AG04450 (cell line): ENCODE results near the gene INSC. TPM values are rescaled to one million over a fixed set of nuclear protein-coding genes. Genes with fewer than 3 reads are reported as not detected.

Experiments used
- CTCF ChIA-PET: fragments of 300-600, 350-600 bp; formaldehyde crosslinking; extraction: SDS; loops from one replicate; lab custom pipeline; 2022; ENCODE audit warnings: antibody characterized with exemption, inconsistent platforms; lab: Charles Lee
- POLR2A ChIA-PET: fragments of 350-600 bp; formaldehyde crosslinking; extraction: SDS; loops from one replicate; lab custom pipeline; 2021; ENCODE audit warnings: antibody characterized with exemption, inconsistent platforms; lab: Yijun Ruan, JAX
- DNase-seq: peaks from one replicate; pipeline ENCODE4 v3.0.0-alpha.2; 2011; ENCODE audit warnings: low read depth, low spot score
- H3K27ac ChIP-seq: one replicate; pipeline ENCODE4 v1.5.1; 2012; ENCODE audit warnings: low read depth, low read length, control low read depth
- H3K27me3 ChIP-seq: one replicate; pipeline ENCODE4 v1.6.0; 2012; ENCODE audit warnings: low read length; ENCODE audit not compliant: control insufficient read depth, insufficient read depth
- H3K4me3 ChIP-seq: 2 replicates; pipeline ENCODE4 v1.5.1; 2011; ENCODE audit warnings: mild to moderate bottlenecking, low read depth, low read length, control low read depth
- H3K9me3 ChIP-seq: 2 replicates; pipeline ENCODE4 v1.5.1; 2012; ENCODE audit warnings: low read length; ENCODE audit not compliant: control insufficient read depth, insufficient read depth
- CTCF ChIP-seq: IDR thresholded peaks from 2 replicates; pipeline ENCODE4 v1.5.1; 2011; ENCODE audit warnings: low read depth, low read length, control low read depth, inconsistent platforms
- polyA plus RNA-seq: library from polyadenylated mRNA; depleted of rRNA; stranded (reverse); fragments of >200 nt; gene quantifications from 2 replicates; pipeline ENCODE4 v1.2.3, GENCODE V29; 2011

INSC gene
- polyA plus RNA-seq, 1 experiment = 0.53 TPM

- no peak for TF ChIP-seq CTCF
- Histone ChIP-seq H3K27me3 (no peaks in the 10 kb centered on the region), H3K9me3 (no peaks in the 10 kb centered on the region), H3K27ac (no peak overlapping the region), H3K4me3 (no peak overlapping the region)
- POLR2A ChIA-PET = no interaction called here
- no peak for DNase-seq
- CTCF ChIA-PET = interaction anchor here (0.6 to 3.7 kb wide), 5 partner anchors 12 to 289 kb away, joined by 3 to 18 read pairs (median 3); no protein-coding TSS in a partner anchor
These were observed 83.0 kb downstream of the INSC start for GRCh38 chr11:15197696-15198095.

GRCh38 chr11:15198284-15198683, 83.6 kb downstream of the INSC start:
- TF ChIP-seq CTCF = no peak
- DNase-seq = no peak
- POLR2A ChIA-PET = no interaction called here
- CTCF ChIA-PET = interaction anchor here (1.4 to 3.7 kb wide), 2 partner anchors 10 to 96 kb away, joined by 4 to 18 read pairs; no protein-coding TSS in a partner anchor
- H3K27ac ChIP-seq = no peak overlapping the region
- H3K27me3 ChIP-seq = no peaks in the 10 kb centered on the region
- no peaks in the 10 kb centered on the region for H3K9me3 ChIP-seq
- H3K4me3 ChIP-seq = no peak overlapping the region

- Histone ChIP-seq H3K9me3 (no peaks in the 10 kb centered on the region), H3K4me3 (no peak overlapping the region), H3K27ac (no peak overlapping the region), H3K27me3 (no peaks in the 10 kb centered on the region)
- POLR2A ChIA-PET = no interaction called here
- TF ChIP-seq CTCF = no peak
- DNase-seq = no peak
- CTCF ChIA-PET = interaction anchor here (1.4 to 3.7 kb wide), 2 partner anchors 8 to 98 kb away, joined by 4 to 18 read pairs; no protein-coding TSS in a partner anchor
These were observed 85.0 kb downstream of the INSC start for GRCh38 chr11:15199693-15200092.

- POLR2A ChIA-PET = no interaction called here
- no peaks in the 10 kb centered on the region for H3K9me3 ChIP-seq
- no peak overlapping the region for H3K4me3 ChIP-seq
- no peaks in the 10 kb centered on the region for H3K27me3 ChIP-seq
- CTCF ChIA-PET = interaction anchor here (0.7 kb wide), 1 partner anchor 54 kb away, joined by 3 read pairs; no protein-coding TSS in a partner anchor
- no peak for DNase-seq
- H3K27ac ChIP-seq = no peak overlapping the region
- TF ChIP-seq CTCF = no peak
These were observed 86.0 kb downstream of the INSC start for GRCh38 chr11:15200696-15201095.

- Histone ChIP-seq H3K27ac (no peak overlapping the region), H3K9me3 (no peaks in the 10 kb centered on the region), H3K4me3 (no peak overlapping the region), H3K27me3 (no peaks in the 10 kb centered on the region)
- TF ChIP-seq CTCF = no peak
- ChIA-PET CTCF (interaction anchor here (7.4 kb wide), 1 partner anchor 100 kb away, joined by 142 read pairs; no protein-coding TSS in a partner anchor), POLR2A (no interaction called here)
- no peak for DNase-seq
These were observed 86.9 kb downstream of the INSC start for GRCh38 chr11:15201586-15201985.
